Skeletal muscle tissue (tissue), 4 donors: ENCODE results near the gene CTXND1. TPM values are rescaled to one million over a fixed set of nuclear protein-coding genes. Genes with fewer than 3 reads are reported as not detected.

Experiments used
- H3K27ac ChIP-seq: one replicate; pipeline ENCODE4 v1.7.0; 2013; ENCODE audit warnings: mild to moderate bottlenecking, low read depth, low read length, inconsistent platforms
- H3K27me3 ChIP-seq, 3 donors: one replicate each; pipeline ENCODE4 v1.7.0; 2013; ENCODE audit warnings: low read length in 3 of 3; ENCODE audit not compliant: control insufficient read depth in 3 of 3, insufficient read depth in 3 of 3
- H3K36me3 ChIP-seq, 3 donors: one replicate each; pipeline ENCODE4 v1.7.0; 2013; ENCODE audit warnings: low read length in 3 of 3; ENCODE audit not compliant: control insufficient read depth in 3 of 3, insufficient read depth in 3 of 3
- H3K4me1 ChIP-seq, 3 donors: one replicate each; pipeline ENCODE4 v1.7.0; 2013; ENCODE audit warnings: low read length in 3 of 3, mild to moderate bottlenecking in 3 of 3; ENCODE audit not compliant: control insufficient read depth in 3 of 3, insufficient read depth in 3 of 3
- H3K4me3 ChIP-seq, 3 donors: one replicate each; pipeline ENCODE4 v1.7.0; 2013; ENCODE audit warnings: low read length in 3 of 3
- H3K9ac ChIP-seq, 3 donors: one replicate each; pipeline ENCODE4 v1.7.0; 2013; ENCODE audit warnings: low read length in 3 of 3, mild to moderate bottlenecking in 3 of 3, moderate library complexity in 2 of 3, low read depth in 1 of 3
- H3K9me3 ChIP-seq, 3 donors: one replicate each; pipeline ENCODE4 v1.7.0; 2013; ENCODE audit warnings: low read length in 3 of 3; ENCODE audit not compliant: control insufficient read depth in 3 of 3
- total RNA-seq: library from RNA; depleted of rRNA; stranded (reverse); fragments of >200 nt; gene quantifications from one replicate; pipeline ENCODE4 v1.2.3, GENCODE V29; 2014
- donor health status: Osteomylitis.

CTXND1 gene
- total RNA-seq, 1 donor from 2014 or later: 0.52 TPM

DNA sequence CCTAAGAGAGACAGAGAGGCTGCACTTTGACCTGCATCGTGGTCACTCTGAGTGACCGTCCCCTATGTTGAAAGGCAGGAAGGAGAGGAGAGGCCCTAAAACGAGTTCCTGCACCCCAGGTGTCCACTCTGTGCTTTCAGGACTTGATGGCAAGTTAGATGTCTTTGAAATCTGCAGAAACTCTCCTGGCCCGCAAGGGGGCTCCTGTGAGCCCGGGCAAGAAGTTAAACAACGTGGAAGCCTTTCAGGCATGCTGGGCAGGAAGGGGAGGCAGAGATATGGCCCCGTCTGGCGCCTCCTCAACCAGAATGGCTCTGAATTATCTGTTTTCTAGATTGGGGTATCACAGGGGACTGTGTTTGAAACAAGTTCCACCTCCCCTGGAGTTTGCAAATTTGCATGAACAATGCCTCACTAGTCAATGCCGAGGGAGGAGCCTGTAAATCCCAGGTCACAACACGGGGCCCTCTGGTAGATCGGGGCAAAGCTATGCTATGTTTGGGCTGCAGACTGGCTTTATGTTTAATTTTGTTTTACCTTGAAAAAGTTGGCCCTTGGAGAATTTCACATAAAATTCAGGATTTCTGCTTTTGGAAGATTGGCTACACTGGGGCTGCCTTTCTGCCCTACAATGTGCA, 9.8 kb downstream of the CTXND1 start:
- H3K9ac ChIP-seq: no peak overlapping the region
- H3K27me3 ChIP-seq: peaks cover 14 to 19% (median 15%) of the 10 kb centered on the region in 3 donors
- H3K27ac ChIP-seq: no peak overlapping the region
- H3K36me3 ChIP-seq: no peaks in the 10 kb centered on the region
- H3K4me1 ChIP-seq: no peaks in the 10 kb centered on the region
- no peaks in the 10 kb centered on the region for H3K9me3 ChIP-seq
- H3K4me3 ChIP-seq: no peak overlapping the region

GRCh38 chr15:80241508-80241907, 10.5 kb downstream of the CTXND1 start:
- no peak overlapping the region for H3K4me3 ChIP-seq
- H3K9ac ChIP-seq: no peak overlapping the region
- H3K27ac ChIP-seq: no peak overlapping the region
- no peaks in the 10 kb centered on the region for H3K36me3 ChIP-seq
- no peaks in the 10 kb centered on the region for H3K4me1 ChIP-seq
- H3K9me3 ChIP-seq: no peaks in the 10 kb centered on the region
- H3K27me3 ChIP-seq: peaks cover 12 to 15% (median 14%) of the 10 kb centered on the region in 3 donors

- H3K27ac ChIP-seq: no peak overlapping the region
Measured at GRCh38 chr15:80240276-80240675, 11.7 kb downstream of the CTXND1 start.

GRCh38 chr15:80234883-80235282, 17.1 kb downstream of the CTXND1 start:
- Histone ChIP-seq H3K36me3 (no peaks in the 10 kb centered on the region), H3K27me3 (peaks cover 0 to 15% (median 8%) of the 10 kb centered on the region in 3 donors), H3K4me3 (no peak overlapping the region), H3K4me1 (no peaks in the 10 kb centered on the region), H3K9ac (no peak overlapping the region), H3K9me3 (no peaks in the 10 kb centered on the region), H3K27ac (no peak overlapping the region)

More at GRCh38 chr15:80240276-80240675, 11.7 kb downstream of the CTXND1 start:
- peaks cover 12 to 20% (median 14%) of the 10 kb centered on the region in 3 donors for H3K27me3 ChIP-seq
- no peaks in the 10 kb centered on the region for H3K36me3 ChIP-seq
- H3K9me3 ChIP-seq: no peaks in the 10 kb centered on the region
- no peak overlapping the region for H3K4me3 ChIP-seq
- H3K4me1 ChIP-seq: no peaks in the 10 kb centered on the region
- no peak overlapping the region for H3K9ac ChIP-seq

DNA sequence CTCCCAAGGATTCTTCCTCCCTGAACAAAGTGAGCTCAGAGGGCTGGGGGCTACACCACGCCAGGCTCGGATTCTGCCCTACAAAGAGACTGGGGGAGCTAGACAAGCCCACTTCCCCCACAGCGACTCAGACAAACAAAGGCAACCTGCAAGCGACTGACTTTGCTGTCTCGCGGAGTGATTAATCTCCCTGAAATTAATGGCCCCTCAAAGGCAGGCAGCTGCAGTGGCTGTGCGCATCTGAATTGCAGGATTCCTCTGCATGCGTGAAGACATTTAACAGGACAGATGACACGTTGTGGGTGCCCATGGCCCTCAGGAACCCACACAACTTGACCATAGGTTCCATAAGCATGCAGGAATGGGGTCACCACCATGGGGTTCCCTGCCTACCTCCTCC, 18.4 kb downstream of the CTXND1 start:
- Histone ChIP-seq H3K9ac (no peak overlapping the region), H3K4me1 (no peaks in the 10 kb centered on the region), H3K36me3 (no peaks in the 10 kb centered on the region), H3K9me3 (no peaks in the 10 kb centered on the region), H3K27ac (no peak overlapping the region), H3K4me3 (no peak overlapping the region), H3K27me3 (peaks cover 0 to 10% (median 8%) of the 10 kb centered on the region in 3 donors)

DNA sequence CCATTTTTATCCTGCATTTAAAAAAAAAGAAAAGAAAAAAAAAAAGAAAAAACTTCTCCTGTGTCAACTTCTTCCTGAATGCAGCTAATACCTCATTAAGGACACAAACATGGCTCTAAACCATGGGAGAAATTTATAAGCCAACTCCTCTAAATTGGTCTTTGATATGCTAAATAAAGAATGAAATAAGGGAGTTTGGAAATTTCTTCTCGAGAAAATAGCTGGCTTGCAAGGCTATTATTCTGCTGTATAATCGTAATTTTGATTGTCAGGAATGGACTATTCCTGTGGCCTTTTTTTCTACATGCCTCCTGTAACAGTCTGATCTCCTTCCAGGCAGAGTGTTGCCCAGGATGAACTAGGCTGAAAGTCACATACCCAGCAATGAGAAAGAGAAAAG, 20.6 kb downstream of the CTXND1 start:
- no peaks in the 10 kb centered on the region for H3K9me3 ChIP-seq
- no peaks in the 10 kb centered on the region for H3K36me3 ChIP-seq
- no peak overlapping the region for H3K9ac ChIP-seq
- H3K4me1 ChIP-seq: no peaks in the 10 kb centered on the region
- H3K27ac ChIP-seq: no peak overlapping the region
- H3K27me3 ChIP-seq: peaks cover 0 to 10% (median 8%) of the 10 kb centered on the region in 3 donors
- H3K4me3 ChIP-seq: no peak overlapping the region

GRCh38 chr15:80228959-80229610, 22.9 kb downstream of the CTXND1 start:
- Histone ChIP-seq H3K27me3 (peaks cover 0 to 8% (median 0%) of the 10 kb centered on the region in 3 donors), H3K36me3 (no peaks in the 10 kb centered on the region), H3K4me1 (no peaks in the 10 kb centered on the region), H3K9me3 (no peaks in the 10 kb centered on the region), H3K27ac (no peak overlapping the region), H3K9ac (no peak overlapping the region), H3K4me3 (no peak overlapping the region)

- no peaks in the 10 kb centered on the region for H3K9me3 ChIP-seq
- H3K9ac ChIP-seq: no peak overlapping the region
- no peaks in the 10 kb centered on the region for H3K4me1 ChIP-seq
- no peaks in the 10 kb centered on the region for H3K36me3 ChIP-seq
- no peaks in the 10 kb centered on the region for H3K27me3 ChIP-seq
- no peak overlapping the region for H3K27ac ChIP-seq
- H3K4me3 ChIP-seq: no peak overlapping the region
Measured at GRCh38 chr15:80219955-80220354, 32.1 kb downstream of the CTXND1 start.

GRCh38 chr15:80217327-80217900, 34.6 kb downstream of the CTXND1 start:
- Histone ChIP-seq H3K4me1 (no peaks in the 10 kb centered on the region), H3K27me3 (no peaks in the 10 kb centered on the region), H3K36me3 (no peaks in the 10 kb centered on the region), H3K4me3 (no peak overlapping the region), H3K27ac (no peak overlapping the region), H3K9me3 (no peaks in the 10 kb centered on the region), H3K9ac (no peak overlapping the region)

DNA sequence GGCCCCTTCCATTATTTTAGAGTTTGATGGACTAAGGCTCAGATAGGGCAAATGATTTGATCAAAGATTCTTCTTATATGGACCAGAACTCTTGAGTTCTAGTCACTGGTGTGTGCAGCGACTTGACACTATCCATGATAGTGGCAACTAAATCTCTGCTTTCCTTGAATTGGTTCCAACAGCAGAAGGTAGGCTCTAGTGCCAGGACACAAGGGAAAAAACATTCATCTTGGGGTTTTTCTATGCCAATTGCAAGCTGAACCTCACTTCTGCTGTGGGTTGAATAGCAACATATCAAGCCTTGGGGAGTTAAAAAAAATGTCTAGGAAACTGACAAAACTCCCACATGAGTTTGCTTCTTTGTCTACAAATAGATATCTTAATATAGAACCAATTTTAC, 35.1 kb downstream of the CTXND1 start:
- Histone ChIP-seq H3K9ac (no peak overlapping the region), H3K27me3 (no peaks in the 10 kb centered on the region), H3K9me3 (no peaks in the 10 kb centered on the region), H3K4me3 (no peak overlapping the region), H3K36me3 (no peaks in the 10 kb centered on the region), H3K4me1 (peaks cover 0 to 5% (median 3%) of the 10 kb centered on the region in 3 donors), H3K27ac (no peak overlapping the region)
